ENCODE measurements around the gene SLC2A3. TPM values are rescaled to one million over a fixed set of nuclear protein-coding genes. Genes with fewer than 3 reads are reported as not detected.
"Not testable (repeated sequence)": the region's sequence is repeated elsewhere in the genome, so short reads cannot be mapped to it uniquely, and the experiment has no call there.

Gene SLC2A3
- total RNA-seq, 4 donors from 2014 or later: 9.2 to 81.0 (median 40.1) TPM

- H3K27me3 ChIP-seq: no peaks in the 10 kb centered on the region
- WGBS, 2 donors: 10 to 17% methylated on average over 4 of the region's 4 CpGs
- no peaks in the 10 kb centered on the region for H3K9me3 ChIP-seq
- intact Hi-C loops (cut with DNase I): no loop called here
- peaks cover 4 to 12% of the 10 kb centered on the region in 2 donors for H3K4me1 ChIP-seq
- TF ChIP-seq POLR2A (IDR thresholded peaks at IDR 0.05) (no peak), CTCF (IDR thresholded peaks at IDR 0.05) (peak in 3 of 6 experiments; percentile 20 to 31 (median 28))
- H3K4me3 ChIP-seq (replicated peaks in 1 of 3): no peak overlapping the region
- no peak for DNase-seq
- peak overlapping the region; percentile 39 to 61 (median 55) for H3K27ac ChIP-seq
- H3K36me3 ChIP-seq: no peaks in the 10 kb centered on the region
Observed at GRCh38 chr12:7937833-7938506, 2.0 kb upstream of the SLC2A3 start.

- no peak for DNase-seq
- peaks cover 4 to 12% of the 10 kb centered on the region in 2 donors for H3K4me1 ChIP-seq
- peaks cover 9 to 19% of the 10 kb centered on the region in 2 donors for H3K36me3 ChIP-seq
- H3K27me3 ChIP-seq: no peaks in the 10 kb centered on the region
- H3K9me3 ChIP-seq: no peaks in the 10 kb centered on the region
- H3K4me3 ChIP-seq (replicated peaks in 1 of 3): peak overlapping the region in 2 of 3 donors; percentile 25 to 37
- peak overlapping the region in 2 of 3 donors; percentile 81 to 83 for H3K27ac ChIP-seq
- intact Hi-C loops (cut with DNase I): loop anchor here (5.0 kb wide), 1 partner anchor 57 kb away; no protein-coding TSS in a partner anchor
- no peak for TF ChIP-seq POLR2A (IDR thresholded peaks at IDR 0.05)
- no peak for TF ChIP-seq CTCF (IDR thresholded peaks at IDR 0.05)
- 65% methylated on average over 16 of the region's 16 CpGs for WGBS, 2 donors
Observed at GRCh38 chr12:7934889-7935492, 996 bp downstream of the SLC2A3 start.

- no peak for DNase-seq
- Histone ChIP-seq H3K4me3 (replicated peaks in 1 of 3) (peak overlapping the region in 1 of 3 donors; percentile 37), H3K36me3 (peaks cover 16 to 26% of the 10 kb centered on the region in 2 donors), H3K4me1 (peaks cover 4 to 12% of the 10 kb centered on the region in 2 donors), H3K9me3 (no peaks in the 10 kb centered on the region), H3K27me3 (no peaks in the 10 kb centered on the region), H3K27ac (peak overlapping the region; percentile 5 to 83 (median 81))
- intact Hi-C loops (cut with DNase I): loop anchor here (5.0 kb wide), 1 partner anchor 58 kb away; no protein-coding TSS in a partner anchor
- 59 to 68% methylated on average over 14 of the region's 14 CpGs for WGBS, 2 donors
- TF ChIP-seq CTCF (IDR thresholded peaks at IDR 0.05): no peak
- no peak for TF ChIP-seq POLR2A (IDR thresholded peaks at IDR 0.05)
Observed at GRCh38 chr12:7934091-7934888, 1.7 kb downstream of the SLC2A3 start.

DNA sequence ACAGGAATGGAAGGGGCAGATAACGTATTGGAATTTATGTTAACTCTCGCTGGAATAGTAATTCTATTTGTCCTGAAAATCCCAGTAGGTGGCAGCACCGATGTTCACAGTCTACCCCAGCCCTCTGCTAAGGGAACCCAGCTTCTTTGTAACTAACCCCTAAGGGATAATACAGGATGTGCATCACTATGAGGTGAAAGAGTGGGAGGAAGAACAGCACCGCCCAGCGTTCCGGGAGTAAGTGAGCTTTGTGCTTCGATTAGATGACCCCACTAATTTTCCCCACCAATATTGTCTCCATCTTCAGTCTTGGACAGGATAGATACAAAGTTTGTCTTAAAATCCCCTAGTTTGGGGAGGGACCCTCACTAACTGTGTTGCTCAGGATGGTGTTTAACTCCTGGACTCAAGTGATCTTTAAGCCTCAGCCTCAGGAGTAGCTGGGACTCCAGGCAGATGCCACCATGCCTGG is 2.7 kb downstream of the SLC2A3 start:
- peaks cover 24 to 29% of the 10 kb centered on the region in 2 donors for H3K36me3 ChIP-seq
- intact Hi-C loops (cut with DNase I): loop anchor here (5.0 kb wide), 1 partner anchor 59 kb away; no protein-coding TSS in a partner anchor
- H3K4me3 ChIP-seq (replicated peaks in 1 of 3): peak overlapping the region in 1 of 3 donors; percentile 37
- peak in 1 of 2 donors; percentile 36 for TF ChIP-seq POLR2A (IDR thresholded peaks at IDR 0.05)
- peak; percentile 14 to 77 (median 60) for TF ChIP-seq CTCF (IDR thresholded peaks at IDR 0.05)
- 6 to 7% methylated on average over 7 of the region's 7 CpGs for WGBS, 2 donors
- no peaks in the 10 kb centered on the region for H3K9me3 ChIP-seq
- H3K27me3 ChIP-seq: no peaks in the 10 kb centered on the region
- peak overlapping the region; percentile 5 to 83 (median 81) for H3K27ac ChIP-seq
- peak; percentile 56 to 58 for DNase-seq
- H3K4me1 ChIP-seq: peaks cover 4 to 12% of the 10 kb centered on the region in 2 donors

GRCh38 chr12:7932599-7933240 is 3.3 kb downstream of the SLC2A3 start:
- DNase-seq; H3K27ac ChIP-seq; H3K27me3 ChIP-seq; H3K4me3 ChIP-seq (replicated peaks in 1 of 3); H3K4me1 ChIP-seq; H3K9me3 ChIP-seq: not testable (repeated sequence)
- intact Hi-C loops (cut with DNase I): loop anchor here (5.0 kb wide), 1 partner anchor 60 kb away; no protein-coding TSS in a partner anchor
- WGBS, 2 donors: 80 to 81% methylated on average over 11 of the region's 11 CpGs
- peaks cover 29 to 31% of the 10 kb centered on the region in 2 donors for H3K36me3 ChIP-seq
